Measurements from ENCODE around the gene KRT76. TPM values are rescaled to one million over a fixed set of nuclear protein-coding genes. Genes with fewer than 3 reads are reported as not detected.

Gene KRT76
- polyA plus RNA-seq, 1 of the 3 experiments (the other 2 are of a cell fraction) = not detected

- Histone ChIP-seq H4K20me1 (ENCODE audit: insufficient read depth) (no peaks in the 10 kb centered on the region), H3K79me2 (ENCODE audit: insufficient read depth) (no peaks in the 10 kb centered on the region), H3K9me3 (no peaks in the 10 kb centered on the region), H3K4me1 (ENCODE audit: control insufficient read depth in 1 of 2, insufficient read depth in 2 of 2, low read depth in 1 of 2, low read length in 1 of 2) (no peaks in the 10 kb centered on the region), H3K36me3 (replicated peaks in 1 of 2; ENCODE audit: control insufficient read depth in 1 of 2, insufficient read depth in 2 of 2, low read length in 1 of 2) (no peaks in the 10 kb centered on the region), H3F3A (replicated peaks; ENCODE audit: insufficient read depth) (no peaks in the 10 kb centered on the region), H2AFZ (ENCODE audit: low read depth) (no peak overlapping the region), H3K27ac (ENCODE audit: low read depth in 2 of 2, low read length in 1 of 2) (no peak overlapping the region), H3K4me3 (ENCODE audit: low read depth in 2 of 2, low read length in 1 of 2) (no peak overlapping the region), H3K9ac (no peak overlapping the region), H3K27me3 (ENCODE audit: insufficient read depth) (peaks cover 6% of the 10 kb centered on the region; the same call in 1 of the 2 replicates), H3K4me2 (no peak overlapping the region), H3K9me2 (no peaks in the 10 kb centered on the region)
- no peak for DNase-seq
- WGBS (ENCODE audit: low lambda C conversion rate) = 21% methylated on average over 1 of the region's 1 CpG
- ChIA-PET POLR2A (no interaction called here), CTCF (no interaction called here)
- TF ChIP-seq USF2 (IDR thresholded peaks at IDR 0.05; ENCODE audit: borderline replicate concordance, low read depth, low read length) = no peak
- TF ChIP-seq, protein P1, sequence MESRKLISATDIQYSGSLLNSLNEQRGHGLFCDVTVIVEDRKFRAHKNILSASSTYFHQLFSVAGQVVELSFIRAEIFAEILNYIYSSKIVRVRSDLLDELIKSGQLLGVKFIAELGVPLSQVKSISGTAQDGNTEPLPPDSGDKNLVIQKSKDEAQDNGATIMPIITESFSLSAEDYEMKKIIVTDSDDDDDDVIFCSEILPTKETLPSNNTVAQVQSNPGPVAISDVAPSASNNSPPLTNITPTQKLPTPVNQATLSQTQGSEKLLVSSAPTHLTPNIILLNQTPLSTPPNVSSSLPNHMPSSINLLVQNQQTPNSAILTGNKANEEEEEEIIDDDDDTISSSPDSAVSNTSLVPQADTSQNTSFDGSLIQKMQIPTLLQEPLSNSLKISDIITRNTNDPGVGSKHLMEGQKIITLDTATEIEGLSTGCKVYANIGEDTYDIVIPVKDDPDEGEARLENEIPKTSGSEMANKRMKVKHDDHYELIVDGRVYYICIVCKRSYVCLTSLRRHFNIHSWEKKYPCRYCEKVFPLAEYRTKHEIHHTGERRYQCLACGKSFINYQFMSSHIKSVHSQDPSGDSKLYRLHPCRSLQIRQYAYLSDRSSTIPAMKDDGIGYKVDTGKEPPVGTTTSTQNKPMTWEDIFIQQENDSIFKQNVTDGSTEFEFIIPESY (IDR thresholded peaks at IDR 0.05; ENCODE audit: borderline replicate concordance, low read depth) = no peak
- no peak for TF ChIP-seq TEAD4 (IDR thresholded peaks at IDR 0.05; ENCODE audit: borderline replicate concordance, insufficient read depth)
- no peak for TF ChIP-seq MAX (IDR thresholded peaks at IDR 0.05; ENCODE audit: low read depth)
- TF ChIP-seq RAD21 (IDR thresholded peaks at IDR 0.05; ENCODE audit: low read length) = no peak
- no peak for TF ChIP-seq RXRA (IDR thresholded peaks at IDR 0.05; ENCODE audit: borderline replicate concordance, low read depth)
- TF ChIP-seq PBX3 (IDR thresholded peaks at IDR 0.05) = no peak
- no peak for TF ChIP-seq SIN3A (IDR thresholded peaks at IDR 0.05; ENCODE audit: borderline replicate concordance, low read depth, low read length)
- TF ChIP-seq EP300 (IDR thresholded peaks at IDR 0.05; ENCODE audit: borderline replicate concordance in 1 of 2, low read depth in 1 of 2, low read length in 1 of 2) = no peak
- TF ChIP-seq TCF12 (IDR thresholded peaks at IDR 0.05) = no peak
- TF ChIP-seq NRF1 (IDR thresholded peaks at IDR 0.05; ENCODE audit: low read depth, low read length) = no peak
- TF ChIP-seq JUND (IDR thresholded peaks at IDR 0.05) = no peak
- no peak for TF ChIP-seq SMC3 (IDR thresholded peaks at IDR 0.05; ENCODE audit: low read depth, low read length)
Measured at GRCh38 chr12:52767020-52767379, 10.1 kb downstream of the KRT76 start.

DNA sequence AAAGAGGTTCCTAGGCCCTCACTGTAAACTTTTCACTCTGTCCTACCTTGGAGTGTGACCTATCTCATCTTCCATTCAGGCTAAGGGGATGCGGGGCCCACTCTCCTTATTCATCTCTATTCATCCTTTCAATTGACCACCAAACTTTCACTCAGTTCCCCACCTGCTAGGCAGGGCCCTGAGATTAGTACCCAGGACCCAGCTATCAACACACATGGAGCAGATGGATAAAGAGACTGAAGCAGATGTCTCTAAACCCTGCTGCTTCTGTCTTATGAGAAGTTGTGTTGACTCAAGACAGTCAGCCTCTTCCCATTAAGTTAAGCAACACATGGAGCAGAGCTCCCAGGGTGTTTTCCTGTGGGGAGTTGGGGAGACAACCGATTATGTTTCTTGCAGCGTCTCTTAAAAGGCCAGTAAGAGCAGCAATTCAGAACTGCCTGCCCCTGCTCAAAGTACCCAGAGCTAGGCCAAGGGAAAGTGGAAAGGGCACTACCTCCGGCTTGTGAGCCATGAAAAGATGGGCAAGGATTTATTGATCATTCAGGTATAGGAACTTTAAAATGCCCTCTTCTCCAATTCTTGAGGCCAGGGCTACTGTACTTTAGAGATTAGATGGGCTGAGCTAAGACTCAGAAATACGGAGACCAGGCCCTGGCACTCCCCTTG is 10.7 kb downstream of the KRT76 start:
- H3K27me3 ChIP-seq (ENCODE audit: insufficient read depth) = peaks cover under 1% of the 10 kb centered on the region; the same call in 1 of the 2 replicates
- H3K36me3 ChIP-seq (replicated peaks in 1 of 2; ENCODE audit: control insufficient read depth in 1 of 2, insufficient read depth in 2 of 2, low read length in 1 of 2) = no peaks in the 10 kb centered on the region
- no peak overlapping the region for H3K27ac ChIP-seq (ENCODE audit: low read depth in 2 of 2, low read length in 1 of 2)
- POLR2A ChIA-PET = no interaction called here
- TF ChIP-seq CHD2 (IDR thresholded peaks at IDR 0.05; ENCODE audit: low read length, partially characterized antibody) (no peak), YY1 (IDR thresholded peaks at IDR 0.05; ENCODE audit: low read depth) (no peak), USF2 (IDR thresholded peaks at IDR 0.05; ENCODE audit: borderline replicate concordance, low read depth, low read length) (no peak), USF1 (IDR thresholded peaks at IDR 0.05; ENCODE audit: borderline replicate concordance, low read depth) (no peak), RXRA (IDR thresholded peaks at IDR 0.05; ENCODE audit: borderline replicate concordance, low read depth) (no peak), TAF1 (IDR thresholded peaks at IDR 0.05; ENCODE audit: borderline replicate concordance, low read depth, low read length) (no peak), MEF2A (IDR thresholded peaks at IDR 0.05; ENCODE audit: borderline replicate concordance, low read depth) (no peak), FOSL2 (IDR thresholded peaks at IDR 0.05; ENCODE audit: borderline replicate concordance, low read depth) (no peak), PBX3 (IDR thresholded peaks at IDR 0.05) (no peak), SMC3 (IDR thresholded peaks at IDR 0.05; ENCODE audit: low read depth, low read length) (no peak), GABPA (IDR thresholded peaks at IDR 0.05; ENCODE audit: low read depth) (no peak), FOXJ3 (CRISPR knock-in tag; IDR thresholded peaks at IDR 0.05) (no peak)
- no peaks in the 10 kb centered on the region for H3K79me2 ChIP-seq (ENCODE audit: insufficient read depth)
- no peak for DNase-seq
- no peaks in the 10 kb centered on the region for H3K9me3 ChIP-seq
- H4K20me1 ChIP-seq (ENCODE audit: insufficient read depth) = no peaks in the 10 kb centered on the region
- no peak overlapping the region for H3K4me2 ChIP-seq
- 19% methylated on average over 5 of the region's 5 CpGs for WGBS (ENCODE audit: low lambda C conversion rate)
- no peaks in the 10 kb centered on the region for H3K4me1 ChIP-seq (ENCODE audit: control insufficient read depth in 1 of 2, insufficient read depth in 2 of 2, low read depth in 1 of 2, low read length in 1 of 2)
- no peak overlapping the region for H3K9ac ChIP-seq
- CTCF ChIA-PET = no interaction called here
- H3K4me3 ChIP-seq (ENCODE audit: low read depth in 2 of 2, low read length in 1 of 2) = no peak overlapping the region
- no peaks in the 10 kb centered on the region for H3F3A ChIP-seq (replicated peaks; ENCODE audit: insufficient read depth)
- H3K9me2 ChIP-seq = no peaks in the 10 kb centered on the region
- no peak overlapping the region for H2AFZ ChIP-seq (ENCODE audit: low read depth)

Data from SK-N-SH (cell line).